ENCODE results near the gene PPP2R1A.

DNA sequence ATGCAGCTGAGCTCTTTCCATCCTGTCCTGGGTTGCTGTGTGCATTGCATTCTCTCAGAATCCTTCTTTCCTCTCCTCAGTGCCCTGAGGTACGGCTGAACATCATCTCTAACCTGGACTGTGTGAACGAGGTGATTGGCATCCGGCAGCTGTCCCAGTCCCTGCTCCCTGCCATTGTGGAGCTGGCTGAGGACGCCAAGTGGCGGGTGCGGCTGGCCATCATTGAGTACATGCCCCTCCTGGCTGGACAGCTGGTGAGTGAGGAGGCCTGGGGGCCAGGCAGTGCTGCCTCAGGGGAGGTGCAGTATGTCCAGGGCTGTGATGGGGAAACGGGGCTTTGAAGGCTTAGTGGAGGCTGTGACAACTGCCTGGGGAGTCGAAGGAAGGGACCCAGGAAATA, 29.8 kb downstream of the PPP2R1A start:
- TF ChIP-seq, protein P1, sequence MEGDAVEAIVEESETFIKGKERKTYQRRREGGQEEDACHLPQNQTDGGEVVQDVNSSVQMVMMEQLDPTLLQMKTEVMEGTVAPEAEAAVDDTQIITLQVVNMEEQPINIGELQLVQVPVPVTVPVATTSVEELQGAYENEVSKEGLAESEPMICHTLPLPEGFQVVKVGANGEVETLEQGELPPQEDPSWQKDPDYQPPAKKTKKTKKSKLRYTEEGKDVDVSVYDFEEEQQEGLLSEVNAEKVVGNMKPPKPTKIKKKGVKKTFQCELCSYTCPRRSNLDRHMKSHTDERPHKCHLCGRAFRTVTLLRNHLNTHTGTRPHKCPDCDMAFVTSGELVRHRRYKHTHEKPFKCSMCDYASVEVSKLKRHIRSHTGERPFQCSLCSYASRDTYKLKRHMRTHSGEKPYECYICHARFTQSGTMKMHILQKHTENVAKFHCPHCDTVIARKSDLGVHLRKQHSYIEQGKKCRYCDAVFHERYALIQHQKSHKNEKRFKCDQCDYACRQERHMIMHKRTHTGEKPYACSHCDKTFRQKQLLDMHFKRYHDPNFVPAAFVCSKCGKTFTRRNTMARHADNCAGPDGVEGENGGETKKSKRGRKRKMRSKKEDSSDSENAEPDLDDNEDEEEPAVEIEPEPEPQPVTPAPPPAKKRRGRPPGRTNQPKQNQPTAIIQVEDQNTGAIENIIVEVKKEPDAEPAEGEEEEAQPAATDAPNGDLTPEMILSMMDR (IDR thresholded peaks at IDR 0.05) = no peak
- TF ChIP-seq EP300 (IDR thresholded peaks at IDR 0.05; ENCODE audit: low read depth) = no peak
- TF ChIP-seq POLR2A (IDR thresholded peaks at IDR 0.05) = no peak

All from transverse colon (tissue), 3 donors.